Hepatocyte (in vitro differentiated cells): ENCODE results near the gene KHK.

Source experiments
- EZH2 ChIP-seq: fragments of 200-600 bp; sonication (generic); IDR thresholded peaks from 2 replicates; pipeline ENCODE4 v1.6.1; 2016; ENCODE audit warnings: antibody characterized with exemption, mild to moderate bottlenecking, borderline replicate concordance
- EZH2phosphoT487 ChIP-seq: fragments of 200-600 bp; sonication (generic); IDR thresholded peaks from one replicate; pipeline ENCODE4 v1.6.1; 2018; ENCODE audit warnings: antibody characterized with exemption, mild to moderate bottlenecking, low read depth, moderate library complexity; ENCODE audit not compliant: unreplicated experiment, severe bottlenecking
- TF ChIP-seq, protein P1 (sequence below): fragments of 200-600 bp; sonication (generic); IDR thresholded peaks from 2 replicates; pipeline ENCODE4 v1.5.1; 2016; ENCODE audit warnings: antibody characterized with exemption, mild to moderate bottlenecking; ENCODE audit not compliant: poor library complexity

- TF ChIP-seq, protein P1, sequence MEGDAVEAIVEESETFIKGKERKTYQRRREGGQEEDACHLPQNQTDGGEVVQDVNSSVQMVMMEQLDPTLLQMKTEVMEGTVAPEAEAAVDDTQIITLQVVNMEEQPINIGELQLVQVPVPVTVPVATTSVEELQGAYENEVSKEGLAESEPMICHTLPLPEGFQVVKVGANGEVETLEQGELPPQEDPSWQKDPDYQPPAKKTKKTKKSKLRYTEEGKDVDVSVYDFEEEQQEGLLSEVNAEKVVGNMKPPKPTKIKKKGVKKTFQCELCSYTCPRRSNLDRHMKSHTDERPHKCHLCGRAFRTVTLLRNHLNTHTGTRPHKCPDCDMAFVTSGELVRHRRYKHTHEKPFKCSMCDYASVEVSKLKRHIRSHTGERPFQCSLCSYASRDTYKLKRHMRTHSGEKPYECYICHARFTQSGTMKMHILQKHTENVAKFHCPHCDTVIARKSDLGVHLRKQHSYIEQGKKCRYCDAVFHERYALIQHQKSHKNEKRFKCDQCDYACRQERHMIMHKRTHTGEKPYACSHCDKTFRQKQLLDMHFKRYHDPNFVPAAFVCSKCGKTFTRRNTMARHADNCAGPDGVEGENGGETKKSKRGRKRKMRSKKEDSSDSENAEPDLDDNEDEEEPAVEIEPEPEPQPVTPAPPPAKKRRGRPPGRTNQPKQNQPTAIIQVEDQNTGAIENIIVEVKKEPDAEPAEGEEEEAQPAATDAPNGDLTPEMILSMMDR, result no peak
- TF ChIP-seq EZH2, result no peak
- no peak for TF ChIP-seq EZH2phosphoT487
Measured at GRCh38 chr2:27115519-27115918, 28.9 kb downstream of the KHK start.
